Body of pancreas (tissue), 4 donors: ENCODE measurements around the gene FAM76B.

ENCODE experiments used
- CTCF ChIP-seq, 7 experiments: fragments of 450-650 bp in 4 of 7; fragments of 200-600 bp in 3 of 7; sonication (generic) in 3 of 7; IDR thresholded peaks; one replicate each; pipeline ENCODE4 v1.5.1; 2016 to 2019; ENCODE audit warnings: antibody characterized with exemption in 7 of 7
- POLR2A ChIP-seq, 3 donors: fragments of 450-650 bp; IDR thresholded peaks; one replicate each; pipeline ENCODE4 v1.6.1; 2016; ENCODE audit warnings: antibody characterized with exemption in 3 of 3, mild to moderate bottlenecking in 2 of 3

GRCh38 chr11:95805869-95806268 is 16.3 kb upstream of the FAM76B start:
- TF ChIP-seq CTCF (IDR thresholded peaks at IDR 0.05) (no peak), POLR2A (IDR thresholded peaks at IDR 0.05) (no peak)
